Mesenchymal stem cell (in vitro differentiated cells and primary cell): ENCODE data around the gene SGIP1.

ENCODE experiments used
- small RNA-seq: library from polyadenylated mRNA; stranded (forward); fragments of <200 nt; extraction: miRNeasy Mini kit (QIAGEN cat#:217004); gene quantifications from one replicate; pipeline ENCODE3, GENCODE V24; 2013; ENCODE audit warnings: low read depth

The SGIP1 gene

Small RNA genes within 50 kb of the gene (small RNA-seq; reads per million reads assigned to genes)
- gene MIR3117 = 519 reads per million, percentile 96 among the genes with 10 or more reads in this experiment
